Measurements from ENCODE around the gene CLPTM1. TPM values are rescaled to one million over a fixed set of nuclear protein-coding genes. Genes with fewer than 3 reads are reported as not detected.

Gene CLPTM1
- total and polyA plus RNA-seq, 12 donors = 67.8 to 306 (median 244) TPM

- H3K4me1 ChIP-seq (replicated peaks in 1 of 2) = peaks cover 6 to 9% of the 10 kb centered on the region in 2 donors
- peak within 1 kb of the TSS; percentile 97 to 100 (median 98) for H3K27ac ChIP-seq
- peak within 1 kb of the TSS in 3 of 4 donors; percentile 22 to 92 (median 77) for H3K4me3 ChIP-seq
- H3K36me3 ChIP-seq (replicated peaks in 1 of 2) = peaks cover 0 to 5% of the 10 kb centered on the region in 2 donors
- peak; percentile 94 to 97 (median 96) for DNase-seq
- intact Hi-C loops (cut with DNase I) = no loop called here
- TF ChIP-seq CTCF (IDR thresholded peaks at IDR 0.05) (no peak), POLR2A (IDR thresholded peaks at IDR 0.05) (no peak)
- H3K9me3 ChIP-seq (replicated peaks in 1 of 3) = no peaks in the 10 kb centered on the region
- H3K27me3 ChIP-seq = no peaks in the 10 kb centered on the region
- WGBS, 4 donors = 2 to 13% (median 7%) methylated on average over 4 to 76 of the region's 79 CpGs
These were observed 46.0 kb downstream of the CLPTM1 start, which contains the start of gene RELB for GRCh38 chr19:45001087-45001739. RELB (plus strand) TSS chr19:45001464; CDS start chr19:45001580, 116 bp downstream.

GRCh38 chr19:45003485-45003884, 48.3 kb downstream of the CLPTM1 start:
- TF ChIP-seq CTCF (IDR thresholded peaks at IDR 0.05) = no peak
- TF ChIP-seq POLR2A (IDR thresholded peaks at IDR 0.05) = no peak
- Histone ChIP-seq H3K9me3 (replicated peaks in 1 of 3) (no peaks in the 10 kb centered on the region), H3K4me3 (no peak overlapping the region), H3K27me3 (no peaks in the 10 kb centered on the region), H3K27ac (no peak overlapping the region), H3K36me3 (replicated peaks in 1 of 2) (peaks cover 0 to 11% of the 10 kb centered on the region in 2 donors), H3K4me1 (replicated peaks in 1 of 2) (peaks cover 6 to 9% of the 10 kb centered on the region in 2 donors)
- WGBS, 4 donors = 91 to 97% (median 95%) methylated on average over 4 of the region's 4 CpGs
- DNase-seq = no peak
- intact Hi-C loops (cut with DNase I) = no loop called here

GRCh38 chr19:45005787-45006186, 50.6 kb downstream of the CLPTM1 start:
- H3K4me3 ChIP-seq = no peak overlapping the region
- peaks cover 6 to 8% of the 10 kb centered on the region in 2 donors for H3K4me1 ChIP-seq (replicated peaks in 1 of 2)
- TF ChIP-seq CTCF (IDR thresholded peaks at IDR 0.05) = no peak
- no peak for TF ChIP-seq POLR2A (IDR thresholded peaks at IDR 0.05)
- 86 to 92% (median 90%) methylated on average over 6 to 9 of the region's 9 CpGs for WGBS, 4 donors
- intact Hi-C loops (cut with DNase I) = no loop called here
- DNase-seq = no peak
- peaks cover 0 to 11% of the 10 kb centered on the region in 2 donors for H3K36me3 ChIP-seq (replicated peaks in 1 of 2)
- H3K27ac ChIP-seq = no peak overlapping the region
- H3K27me3 ChIP-seq = no peaks in the 10 kb centered on the region
- H3K9me3 ChIP-seq (replicated peaks in 1 of 3) = no peaks in the 10 kb centered on the region

- WGBS, 4 donors = 68 to 90% (median 84%) methylated on average over 4 to 10 of the region's 10 CpGs
- intact Hi-C loops (cut with DNase I) = no loop called here
- no peak for DNase-seq
- no peak overlapping the region for H3K27ac ChIP-seq
- no peaks in the 10 kb centered on the region for H3K4me1 ChIP-seq (replicated peaks in 1 of 2)
- peaks cover 0 to 11% of the 10 kb centered on the region in 2 donors for H3K36me3 ChIP-seq (replicated peaks in 1 of 2)
- TF ChIP-seq CTCF (IDR thresholded peaks at IDR 0.05) (no peak), POLR2A (IDR thresholded peaks at IDR 0.05) (no peak)
- no peaks in the 10 kb centered on the region for H3K9me3 ChIP-seq (replicated peaks in 1 of 3)
- H3K27me3 ChIP-seq = no peaks in the 10 kb centered on the region
- no peak overlapping the region for H3K4me3 ChIP-seq
These were observed 53.4 kb downstream of the CLPTM1 start for GRCh38 chr19:45008552-45008951.

All from adrenal gland (tissue), 12 donors.